Spleen (tissue), 7 donors: ENCODE data around the gene GMDS.

Experiments
- CTCF ChIP-seq, 11 experiments: fragments of 200-600 bp in 7 of 11; fragments of 450-650 bp in 4 of 11; sonication (generic) in 4 of 11; IDR thresholded peaks in 8 of 11; conservative IDR thresholded peaks in 3 of 11; 1 replicate in 7 of 11; 2 replicates in 4 of 11; pipeline versions ENCODE4 v1.4.0 to v1.8.0; 2016 to 2021; ENCODE audit warnings: antibody characterized with exemption in 11 of 11, inconsistent platforms in 4 of 11, mild to moderate bottlenecking in 1 of 11
- POLR2A ChIP-seq, 3 donors: fragments of 450-650 bp; IDR thresholded peaks; one replicate each; pipeline ENCODE4 v1.5.1; 2017; ENCODE audit warnings: antibody characterized with exemption in 3 of 3, mild to moderate bottlenecking in 1 of 3
- POLR2AphosphoS5 ChIP-seq, 3 donors: sonication (generic); formaldehyde crosslinking; IDR thresholded peaks; one replicate each; pipeline ENCODE4 v1.5.1; 2017; ENCODE audit warnings: antibody characterized with exemption in 3 of 3
- donor health status: DM: no; HTN: no; CAD: no; lungs with moderate emphysema.
- donor health status: DM: no; HTN: no; CAD: no.
- donor health status: DM: no; HTN: no; CAD: no.

- TF ChIP-seq POLR2A (IDR thresholded peaks at IDR 0.05) = no peak
- no peak for TF ChIP-seq CTCF (IDR thresholded peaks at IDR 0.05 in 8 of 11, conservative IDR thresholded peaks at IDR 0.05 in 3 of 11)
- TF ChIP-seq POLR2AphosphoS5 (IDR thresholded peaks at IDR 0.05) = no peak
Measured at GRCh38 chr6:1806935-1807334, 438.5 kb downstream of the GMDS start.
